GM12891 (cell line): ENCODE results near the gene TRA2B.

Experiments used
- DNase-seq: peaks from one replicate; pipeline ENCODE4 v3.0.0; 2011; ENCODE audit warnings: low spot score; ENCODE audit not compliant: insufficient read length
- FAIRE-seq: peaks from 2 replicates; lab custom pipeline; 2011; peaks lifted over from hg19 to GRCh38; lab: Jason Lieb, UNC
- PAX5 ChIP-seq: IDR thresholded peaks from 2 replicates; pipeline ENCODE4 v1.6.1; 2011; ENCODE audit warnings: low read length, moderate library complexity, mild to moderate bottlenecking; ENCODE audit not compliant: insufficient read depth, severe bottlenecking
- POLR2A ChIP-seq: IDR thresholded peaks from 2 replicates; pipeline ENCODE4 v1.6.1; 2011; ENCODE audit warnings: low read depth, low read length, control low read depth
- POLR2AphosphoS5 ChIP-seq: IDR thresholded peaks from 2 replicates; pipeline ENCODE4 v1.6.1; 2011; ENCODE audit warnings: low read depth, low read length, control low read depth
- POU2F2 ChIP-seq: IDR thresholded peaks from 2 replicates; pipeline ENCODE4 v1.6.1; 2011; ENCODE audit warnings: low read depth, mild to moderate bottlenecking, control low read depth, low read length, moderate library complexity
- SPI1 ChIP-seq: IDR thresholded peaks from 2 replicates; pipeline ENCODE4 v1.6.1; 2011; ENCODE audit warnings: low read depth, low read length, control low read depth
- TAF1 ChIP-seq: IDR thresholded peaks from 2 replicates; pipeline ENCODE4 v1.6.1; 2011; ENCODE audit warnings: low read depth, low read length, control low read depth

The TRA2B gene

GRCh38 chr3:185976977-185977678, 39.3 kb upstream of the TRA2B start:
- FAIRE-seq (peak; percentile 94), DNase-seq (peak; percentile 55)
- TF ChIP-seq TAF1 (no peak), SPI1 (peak; percentile 67)

- DNase-seq (no peak), FAIRE-seq (no peak)
- no peak for TF ChIP-seq PAX5
- TF ChIP-seq POLR2AphosphoS5: no peak
- no peak for TF ChIP-seq TAF1
- no peak for TF ChIP-seq SPI1
- no peak for TF ChIP-seq POU2F2
- TF ChIP-seq POLR2A: no peak
Measured at GRCh38 chr3:185976100-185976499, 38.3 kb upstream of the TRA2B start.

GRCh38 chr3:185971579-185971978, 33.8 kb upstream of the TRA2B start:
- no peak for FAIRE-seq
- DNase-seq: no peak
- TF ChIP-seq POLR2A (no peak), SPI1 (no peak), POU2F2 (no peak), POLR2AphosphoS5 (no peak), TAF1 (no peak), PAX5 (no peak)

- DNase-seq (no peak), FAIRE-seq (no peak)
- TF ChIP-seq TAF1 (no peak), SPI1 (no peak), POLR2AphosphoS5 (no peak), PAX5 (no peak), POLR2A (no peak), POU2F2 (no peak)
Measured at GRCh38 chr3:185968168-185968567, 30.4 kb upstream of the TRA2B start.

- TF ChIP-seq POLR2AphosphoS5 (no peak), POLR2A (no peak), TAF1 (no peak)
- no peak for DNase-seq
- FAIRE-seq: no peak
Measured at GRCh38 chr3:185966655-185967054, 28.8 kb upstream of the TRA2B start.

GRCh38 chr3:185965496-185965895, 27.7 kb upstream of the TRA2B start:
- no peak for TF ChIP-seq POU2F2
- TF ChIP-seq POLR2AphosphoS5: no peak
- no peak for TF ChIP-seq POLR2A
- FAIRE-seq (no peak), DNase-seq (no peak)

- TF ChIP-seq POLR2AphosphoS5 (no peak), TAF1 (no peak), POLR2A (no peak), POU2F2 (no peak), SPI1 (no peak), PAX5 (no peak)
- FAIRE-seq (no peak), DNase-seq (no peak)
Measured at GRCh38 chr3:185961675-185962232, 23.9 kb upstream of the TRA2B start.

GRCh38 chr3:185960522-185961288, 22.9 kb upstream of the TRA2B start:
- FAIRE-seq (no peak), DNase-seq (no peak)
- TF ChIP-seq POU2F2: no peak

- TF ChIP-seq SPI1 (no peak), POU2F2 (no peak), POLR2AphosphoS5 (no peak), POLR2A (no peak), TAF1 (no peak), PAX5 (no peak)
- FAIRE-seq: no peak
- no peak for DNase-seq
Measured at GRCh38 chr3:185959609-185960521, 22.1 kb upstream of the TRA2B start.

GRCh38 chr3:185958626-185959025, 20.8 kb upstream of the TRA2B start:
- FAIRE-seq (no peak), DNase-seq (no peak)
- TF ChIP-seq POLR2A (no peak), PAX5 (no peak), TAF1 (no peak), POU2F2 (no peak), SPI1 (no peak), POLR2AphosphoS5 (no peak)
